Right lobe of liver (tissue), 4 donors: ENCODE results near the gene NOXO1.

Experiments
- CTCF ChIP-seq, 4 donors: fragments of 200-600 bp in 3 of 4; fragments of 450-650 bp in 1 of 4; IDR thresholded peaks; one replicate each; pipeline versions ENCODE4 v1.5.1 to v1.8.0; 2016 to 2022; ENCODE audit warnings: antibody characterized with exemption in 4 of 4, mild to moderate bottlenecking in 2 of 4
- POLR2A ChIP-seq: fragments of 450-650 bp; IDR thresholded peaks from one replicate; pipeline ENCODE4 v1.6.1; 2017; ENCODE audit warnings: antibody characterized with exemption, mild to moderate bottlenecking
- donor health status: DM: no; HTN: no; CAD: no.
- donor health status: DM: no; HTN: no; CAD: no.
- donor health status: DM: no; HTN: yes; CAD: no.

- TF ChIP-seq CTCF (IDR thresholded peaks at IDR 0.05) (no peak), POLR2A (no peak)
Observed at GRCh38 chr16:1982991-1983543, 1.8 kb upstream of the NOXO1 start.
